ENCODE data around the gene SUGP2.

SUGP2 gene

DNA sequence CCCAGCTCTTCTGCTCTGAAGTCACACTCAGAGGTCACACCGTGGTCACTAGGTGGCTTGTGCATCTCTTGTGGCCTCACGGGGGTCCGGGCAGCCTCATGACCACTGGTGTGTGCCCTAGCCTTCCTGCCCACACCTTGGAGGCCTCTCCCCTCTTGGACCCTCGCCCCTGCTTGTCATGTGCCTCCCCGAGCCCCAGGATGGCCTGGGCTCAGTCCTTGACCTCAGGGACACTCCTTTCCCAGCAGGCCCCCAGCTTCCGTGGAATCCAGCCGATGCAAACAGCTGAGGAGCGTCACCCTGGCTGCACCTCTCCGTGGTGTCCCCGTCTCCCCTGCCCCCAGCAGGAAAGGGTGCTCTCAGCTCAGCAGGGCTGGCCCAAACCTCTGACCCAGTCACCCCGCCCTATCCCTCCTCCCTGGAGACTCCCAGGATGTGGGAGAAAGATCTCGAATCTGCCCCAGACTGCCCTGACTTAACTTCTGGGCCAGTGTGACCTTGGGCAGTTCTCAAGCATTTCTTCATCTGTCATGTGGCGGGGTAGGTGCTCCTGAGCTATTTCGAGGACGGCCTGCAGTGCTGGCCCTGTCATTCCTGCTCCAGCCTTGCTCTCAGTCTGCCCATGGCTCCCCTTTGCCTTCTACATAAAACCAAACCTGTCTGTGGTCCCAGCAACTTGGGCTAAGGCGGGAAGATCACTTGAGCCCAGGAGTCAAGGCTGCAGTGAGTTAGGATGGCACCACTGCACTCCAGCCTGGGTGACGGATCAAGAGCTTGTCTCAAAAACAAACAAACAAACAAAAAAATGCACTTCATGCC, 25.9 kb upstream of the SUGP2 start:
- no peak for DNase-seq (ENCODE audit: low spot score)

GRCh38 chr19:19057720-19058119, 24.4 kb upstream of the SUGP2 start:
- DNase-seq (ENCODE audit: low spot score) = no peak

- DNase-seq (ENCODE audit: low spot score) = no peak
Observed at GRCh38 chr19:19057317-19057716, 24.0 kb upstream of the SUGP2 start.

GRCh38 chr19:19056636-19057275, 23.4 kb upstream of the SUGP2 start:
- no peak for DNase-seq (ENCODE audit: low spot score)

- DNase-seq (ENCODE audit: low spot score) = no peak
Observed at GRCh38 chr19:19055701-19056100, 22.4 kb upstream of the SUGP2 start.

GRCh38 chr19:19054939-19055440, 21.7 kb upstream of the SUGP2 start:
- DNase-seq (ENCODE audit: low spot score) = no peak

DNA sequence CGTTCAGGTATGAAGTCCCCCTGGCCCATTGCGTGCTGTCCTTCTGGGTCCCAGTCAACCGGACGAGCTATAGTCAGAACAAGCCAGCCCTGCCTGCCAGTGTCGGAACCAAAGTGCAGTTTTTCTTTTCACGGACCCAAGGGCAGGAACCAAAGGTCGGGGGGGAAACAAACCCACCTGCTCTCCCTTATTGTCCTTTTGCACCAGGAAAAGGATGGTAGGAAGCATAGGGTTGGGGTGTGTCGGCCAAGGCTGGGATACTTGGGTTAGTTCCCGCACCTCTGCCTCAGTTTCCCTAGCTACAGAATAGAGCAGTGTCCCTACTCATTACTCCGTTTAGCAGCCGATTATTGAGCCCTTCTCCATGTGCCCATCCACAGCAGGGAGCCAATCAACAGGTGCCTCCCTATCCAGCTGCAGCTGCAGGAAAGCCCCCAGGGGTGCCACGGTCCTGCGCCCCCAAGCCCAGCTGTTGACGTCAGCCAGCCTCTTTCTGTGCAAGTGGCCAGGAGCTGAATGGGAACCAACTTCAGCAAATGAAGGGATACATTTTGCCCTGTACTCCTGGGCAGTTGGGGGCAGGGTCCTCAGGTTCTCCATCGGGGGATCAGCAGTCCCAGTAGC, 21.1 kb upstream of the SUGP2 start:
- DNase-seq (ENCODE audit: low spot score) = no peak

DNA sequence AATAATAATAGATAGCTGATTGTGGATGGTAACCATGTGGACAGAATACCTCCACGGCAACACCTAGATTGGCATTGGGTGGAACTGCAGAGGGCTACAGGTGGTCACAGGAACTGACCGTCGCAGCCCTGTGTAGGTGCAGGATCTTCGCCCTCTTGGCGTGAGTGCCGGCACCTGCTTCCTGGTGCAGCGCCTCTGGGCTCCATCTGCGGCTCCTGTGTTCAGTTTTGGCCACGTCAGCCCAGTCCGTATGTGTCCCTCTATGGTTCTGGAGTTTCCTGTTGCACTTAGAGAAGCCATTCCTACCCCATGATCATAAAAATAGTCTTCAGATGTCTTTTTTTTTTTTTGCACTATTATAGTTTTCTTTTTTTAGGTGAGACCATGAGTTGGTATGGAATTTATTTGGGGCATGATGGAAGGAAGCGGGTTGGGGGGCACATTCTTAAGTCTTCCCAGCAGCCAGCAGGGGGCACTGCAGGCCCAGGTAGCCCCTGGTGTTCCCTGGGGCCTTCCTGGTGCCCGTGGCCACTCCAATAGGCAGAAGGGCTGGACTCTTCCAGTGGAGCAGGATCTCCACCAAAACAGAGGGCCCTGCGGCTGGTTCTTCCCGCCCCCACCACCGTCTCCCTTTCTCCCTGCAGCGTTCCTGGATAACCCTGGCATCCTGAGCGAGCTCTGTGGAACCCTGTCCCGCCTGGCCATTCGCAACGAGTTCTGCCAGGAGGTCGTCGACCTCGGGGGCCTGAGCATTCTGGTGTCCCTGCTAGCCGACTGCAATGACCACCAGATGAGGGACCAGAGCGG, 20.4 kb upstream of the SUGP2 start:
- peak; percentile 96 for DNase-seq (ENCODE audit: low spot score)

- no peak for DNase-seq (ENCODE audit: low spot score)
Observed at GRCh38 chr19:19052921-19053320, 19.6 kb upstream of the SUGP2 start.

DNA sequence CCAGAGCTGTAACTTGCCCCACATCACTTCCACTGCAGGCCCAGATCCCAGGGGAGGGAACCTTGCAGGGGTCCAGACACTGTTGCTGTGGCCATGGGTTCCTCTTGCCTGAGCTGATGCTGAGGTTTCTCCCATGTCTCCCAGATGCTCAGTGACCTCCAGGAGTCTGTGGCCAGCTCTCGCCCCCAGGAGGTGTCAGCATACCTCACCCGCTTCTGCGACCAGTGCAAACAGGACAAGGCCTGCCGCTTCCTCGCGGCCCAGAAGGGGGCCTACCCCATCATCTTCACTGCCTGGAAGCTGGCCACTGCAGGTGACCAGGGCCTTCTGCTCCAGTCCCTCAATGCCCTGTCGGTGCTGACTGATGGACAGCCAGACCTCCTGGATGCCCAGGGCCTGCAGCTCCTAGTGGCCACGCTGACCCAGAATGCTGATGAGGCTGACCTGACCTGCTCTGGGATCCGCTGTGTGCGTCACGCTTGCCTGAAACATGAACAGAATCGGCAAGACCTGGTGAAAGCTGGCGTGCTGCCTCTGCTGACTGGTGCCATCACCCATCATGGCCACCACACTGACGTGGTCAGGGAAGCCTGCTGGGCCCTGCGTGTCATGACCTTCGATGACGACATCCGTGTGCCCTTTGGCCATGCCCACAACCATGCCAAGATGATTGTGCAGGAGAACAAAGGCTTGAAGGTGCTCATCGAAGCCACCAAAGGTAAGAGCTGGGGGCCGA, 18.3 kb upstream of the SUGP2 start:
- no peak for DNase-seq (ENCODE audit: low spot score)

- no peak for DNase-seq (ENCODE audit: low spot score)
Observed at GRCh38 chr19:19050731-19051130, 17.4 kb upstream of the SUGP2 start.

- no peak for DNase-seq (ENCODE audit: low spot score)
Observed at GRCh38 chr19:19050104-19050503, 16.8 kb upstream of the SUGP2 start.

DNA sequence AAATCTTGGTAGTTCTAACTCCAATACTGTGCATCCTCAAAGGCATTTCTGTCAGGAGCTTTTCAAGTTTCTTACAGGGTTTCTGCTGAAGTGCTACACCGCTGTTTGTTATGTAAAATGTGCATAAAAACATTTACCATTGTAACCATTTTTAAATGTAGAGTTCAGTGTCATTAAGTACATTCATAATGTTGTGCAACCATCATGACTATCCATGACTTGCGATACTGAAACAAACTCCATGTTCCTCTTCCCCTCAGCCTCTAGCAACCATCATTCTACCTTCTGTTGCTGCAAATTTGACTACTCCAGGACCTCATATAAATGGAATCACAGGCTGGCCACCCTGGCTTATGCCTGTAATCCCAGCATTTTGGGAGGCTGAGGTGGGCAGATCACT, 16.1 kb upstream of the SUGP2 start:
- no peak for DNase-seq (ENCODE audit: low spot score)

DNA sequence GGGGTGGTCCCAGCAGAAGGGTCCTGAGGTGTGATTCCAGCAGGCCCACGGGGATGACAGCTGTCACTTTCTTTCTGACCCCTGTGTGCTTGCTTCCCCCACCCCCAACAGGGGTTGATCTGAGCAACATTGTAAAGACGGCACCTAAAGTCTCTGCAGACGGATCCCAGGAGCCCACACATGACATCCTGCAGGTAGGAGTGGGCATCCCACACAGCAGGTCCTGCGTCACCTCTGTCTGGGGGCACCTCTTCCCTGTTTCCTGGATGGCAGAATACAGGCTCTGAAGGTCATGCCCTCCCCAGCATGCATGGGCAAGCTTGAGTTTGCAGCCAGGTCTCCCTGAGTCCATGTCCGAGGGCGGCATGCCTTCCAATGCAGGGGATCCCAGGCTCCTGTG, 10.6 kb upstream of the SUGP2 start:
- DNase-seq (ENCODE audit: low spot score) = no peak

DNA sequence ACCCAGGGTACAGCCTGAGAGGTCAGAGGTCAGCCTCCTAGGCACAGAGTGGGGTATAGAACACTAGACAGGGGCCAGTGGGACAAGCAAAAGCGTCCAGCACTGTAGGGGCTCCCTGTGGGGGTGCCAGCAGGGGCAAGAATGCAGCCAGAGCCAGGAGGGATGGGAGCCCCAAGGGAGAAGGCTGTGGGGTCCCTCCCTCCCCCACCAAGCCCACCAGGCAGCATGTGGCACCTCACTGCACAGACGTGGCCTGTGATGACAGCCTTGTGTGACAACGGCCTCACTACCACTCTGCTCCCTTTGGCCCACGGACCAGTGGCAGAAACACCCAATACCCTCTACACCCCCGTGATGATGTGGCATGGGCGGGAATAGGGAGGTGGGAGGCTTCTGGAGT, 10.2 kb upstream of the SUGP2 start:
- DNase-seq (ENCODE audit: low spot score) = no peak

GRCh38 chr19:19042732-19043280, 9.5 kb upstream of the SUGP2 start:
- DNase-seq (ENCODE audit: low spot score) = no peak

DNA sequence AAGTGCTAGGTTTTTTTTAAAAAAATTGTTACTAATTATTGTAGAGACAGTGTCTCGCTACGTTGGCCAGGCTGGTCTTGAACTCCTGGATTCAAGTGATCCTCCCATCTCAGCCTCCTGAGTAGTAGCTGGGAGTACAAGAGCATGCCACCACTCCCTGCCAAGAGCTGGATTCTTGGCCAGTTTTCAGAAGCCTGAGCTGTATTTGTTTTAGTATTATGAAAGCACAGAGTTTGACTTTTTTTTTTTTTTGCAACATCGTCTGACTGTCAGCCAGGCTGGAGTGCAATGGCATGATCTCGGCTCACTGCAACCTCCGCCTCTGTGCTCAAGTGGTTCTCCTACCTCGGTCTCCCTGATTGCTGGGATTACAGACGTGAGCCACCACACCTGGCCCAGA, 7.1 kb upstream of the SUGP2 start:
- no peak for DNase-seq (ENCODE audit: low spot score)

GRCh38 chr19:19039901-19040300, 6.6 kb upstream of the SUGP2 start:
- DNase-seq (ENCODE audit: low spot score) = no peak

DNA sequence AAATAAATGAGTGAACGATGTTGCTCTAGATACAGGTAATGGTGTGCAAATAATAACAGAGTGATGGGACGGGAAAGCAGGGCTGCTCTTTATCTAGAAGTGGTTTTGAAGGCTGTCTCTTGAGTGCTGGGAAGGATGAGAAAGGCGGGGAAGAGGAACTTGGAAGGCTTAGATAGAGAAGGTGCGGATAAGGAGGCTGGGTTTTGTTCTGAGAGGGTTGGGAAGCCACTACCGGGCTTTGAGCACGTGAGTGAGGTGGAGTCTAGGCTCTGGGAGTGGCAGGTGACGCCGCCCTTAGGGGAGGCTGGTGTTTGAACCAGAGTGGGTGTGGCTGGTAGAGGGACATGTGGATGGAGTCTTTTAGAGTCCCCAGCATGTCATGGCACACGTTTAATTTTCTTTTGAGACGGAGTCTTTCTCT, 897 bp upstream of the SUGP2 start:
- peak; percentile 90 for DNase-seq (ENCODE audit: low spot score)

DNA sequence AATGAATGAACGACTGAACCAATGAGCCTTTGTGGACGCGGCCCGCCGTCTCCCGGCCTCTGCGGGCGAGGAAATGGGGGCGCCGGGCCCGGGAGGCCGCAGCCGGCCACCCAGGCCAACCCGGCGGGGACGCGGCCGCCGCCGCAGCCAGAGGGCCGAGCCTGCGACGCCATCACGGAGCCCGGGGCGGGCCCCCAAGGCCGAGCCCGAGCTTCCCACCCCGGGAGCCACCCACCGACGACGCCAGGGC, 216 bp downstream of the SUGP2 start:
- DNase-seq (ENCODE audit: low spot score) = peak; percentile 44

GRCh38 chr19:19032420-19033175, 719 bp downstream of the SUGP2 start:
- peak; percentile 48 for DNase-seq (ENCODE audit: low spot score)

Measured in HuH-7 (cell line).